Natural killer cell (primary cell): ENCODE data around the gene TRIM71. TPM values are rescaled to one million over a fixed set of nuclear protein-coding genes. Genes with fewer than 3 reads are reported as not detected.

ENCODE experiments used
- ATAC-seq, 3 donors: fragments of 150-1000 bp in 2 of 3; fragments of 200-7000 bp in 1 of 3; cut with Tn5 transposase; 1 replicate in 1 of 3; 2 replicates in 2 of 3; pipeline ENCODE4 v1.10.0; 2021; ENCODE audit warnings: mild to moderate bottlenecking in 2 of 3, moderate library complexity in 2 of 3
- DNase-seq, 2 donors: peaks; one replicate each; pipeline versions ENCODE4 v3.0.0 to v3.0.0-alpha.2; 2013 to 2021; ENCODE audit warnings: mixed read lengths in 1 of 2
- H3K27ac ChIP-seq: one replicate; pipeline ENCODE4 v1.5.1; 2013; ENCODE audit warnings: mild to moderate bottlenecking, low read length
- H3K27me3 ChIP-seq: one replicate; pipeline ENCODE4 v1.6.1; 2013; ENCODE audit warnings: low read length; ENCODE audit not compliant: control insufficient read depth, insufficient read depth
- H3K36me3 ChIP-seq: one replicate; pipeline ENCODE4 v1.6.1; 2013; ENCODE audit warnings: low read length; ENCODE audit not compliant: control insufficient read depth, insufficient read depth
- H3K4me1 ChIP-seq: one replicate; pipeline ENCODE4 v1.6.1; 2013; ENCODE audit warnings: low read length; ENCODE audit not compliant: control insufficient read depth, insufficient read depth
- H3K4me3 ChIP-seq: one replicate; pipeline ENCODE4 v1.5.1; 2013; ENCODE audit warnings: low read length
- H3K9me3 ChIP-seq: one replicate; pipeline ENCODE4 v1.6.1; 2013; ENCODE audit warnings: low read length; ENCODE audit not compliant: control insufficient read depth, insufficient read depth
- H3K27ac Mint-ChIP-seq, 2 donors: one replicate each; pipeline ENCODE4 v1.8.0; 2022; ENCODE audit warnings: mild to moderate bottlenecking in 2 of 2, mixed read lengths in 2 of 2, moderate library complexity in 1 of 2
- H3K27me3 Mint-ChIP-seq, 2 donors: one replicate each; pipeline ENCODE4 v1.8.0; 2022; ENCODE audit warnings: low read depth in 2 of 2, mixed read lengths in 2 of 2
- H3K36me3 Mint-ChIP-seq: one replicate; pipeline ENCODE4 v1.8.0; 2022; ENCODE audit warnings: mixed read lengths
- H3K4me1 Mint-ChIP-seq, 2 donors: one replicate each; pipeline ENCODE4 v1.8.0; 2022; ENCODE audit warnings: mixed read lengths in 2 of 2
- H3K4me3 Mint-ChIP-seq: one replicate; pipeline ENCODE4 v1.8.0; 2022; ENCODE audit warnings: mild to moderate bottlenecking, moderate library complexity, mixed read lengths
- H3K9me3 Mint-ChIP-seq, 2 donors: one replicate each; pipeline ENCODE4 v1.8.0; 2022; ENCODE audit warnings: mixed read lengths in 2 of 2
- CTCF ChIP-seq: fragments of 200-600 bp; IDR thresholded peaks from one replicate; pipeline ENCODE4 v1.8.0; 2022; ENCODE audit warnings: antibody characterized with exemption
- WGBS: methylation state at CpG from one replicate; pipeline ENCODE4 v1.1.7; 2013; ENCODE audit warnings: missing lambda C conversion rate; ENCODE audit not compliant: insufficient coverage; 5-methylcytosine and 5-hydroxymethylcytosine counted together
- intact Hi-C: fragments of 100-400 bp; cut with micrococcal nuclease; formaldehyde crosslinking; loops from one replicate; pipeline ENCODE4 v1.14.2; 2022
- total RNA-seq, 4 donors: library from RNA; stranded (reverse); fragments of 120-200 nt in 1 of 4; gene quantifications; one replicate each; pipeline versions ENCODE4 v1.2.3 to v1.2.4, GENCODE V29; 2013 to 2022

Gene TRIM71
- total RNA-seq, 3 donors from 2014 or later (not counting 1 experiment from before 2014, with no cell fraction given): 0.05 TPM; not detected in 2

- Mint-ChIP-seq H3K9me3 (no peaks in the 10 kb centered on the region), H3K4me3 (no peak overlapping the region), H3K4me1 (no peaks in the 10 kb centered on the region), H3K27ac (no peak overlapping the region), H3K27me3 (peaks cover 0 to 5% of the 10 kb centered on the region in 2 donors), H3K36me3 (no peaks in the 10 kb centered on the region)
- Histone ChIP-seq H3K27me3 (no peaks in the 10 kb centered on the region), H3K36me3 (no peaks in the 10 kb centered on the region), H3K27ac (no peak overlapping the region), H3K9me3 (no peaks in the 10 kb centered on the region), H3K4me1 (no peaks in the 10 kb centered on the region), H3K4me3 (no peak overlapping the region)
- DNase-seq (no peak), ATAC-seq (no peak)
- WGBS: 87% methylated on average over 4 of the region's 5 CpGs
- TF ChIP-seq CTCF: no peak
- intact Hi-C loops: no loop called here
These were observed 32.8 kb downstream of the TRIM71 start for GRCh38 chr3:32850636-32851035.

GRCh38 chr3:32852146-32852545, 34.3 kb downstream of the TRIM71 start:
- H3K9me3 Mint-ChIP-seq: no peaks in the 10 kb centered on the region
- Histone ChIP-seq H3K27me3 (no peaks in the 10 kb centered on the region), H3K4me1 (no peaks in the 10 kb centered on the region), H3K27ac (no peak overlapping the region), H3K36me3 (no peaks in the 10 kb centered on the region), H3K4me3 (no peak overlapping the region), H3K9me3 (no peaks in the 10 kb centered on the region)
- no peaks in the 10 kb centered on the region for H3K36me3 Mint-ChIP-seq
- no peak overlapping the region for H3K4me3 Mint-ChIP-seq
- no peak for ATAC-seq
- peaks cover 0 to 5% of the 10 kb centered on the region in 2 donors for H3K27me3 Mint-ChIP-seq
- WGBS: 95% methylated on average over 4 of the region's 4 CpGs
- TF ChIP-seq CTCF: no peak
- H3K27ac Mint-ChIP-seq: no peak overlapping the region
- H3K4me1 Mint-ChIP-seq: no peaks in the 10 kb centered on the region
- intact Hi-C loops: no loop called here
- no peak for DNase-seq

- H3K27me3 ChIP-seq: no peaks in the 10 kb centered on the region
- 88% methylated on average over 3 of the region's 3 CpGs for WGBS
- Mint-ChIP-seq H3K4me3 (no peak overlapping the region), H3K4me1 (no peaks in the 10 kb centered on the region), H3K9me3 (no peaks in the 10 kb centered on the region), H3K27me3 (peaks cover 0 to 5% of the 10 kb centered on the region in 2 donors), H3K36me3 (no peaks in the 10 kb centered on the region), H3K27ac (no peak overlapping the region)
- TF ChIP-seq CTCF: no peak
- H3K9me3 ChIP-seq: no peaks in the 10 kb centered on the region
- DNase-seq: no peak
- ATAC-seq: peak in 1 of 3 donors; percentile 24
- no peaks in the 10 kb centered on the region for H3K4me1 ChIP-seq
- intact Hi-C loops: no loop called here
- H3K36me3 ChIP-seq: no peaks in the 10 kb centered on the region
- no peak overlapping the region for H3K4me3 ChIP-seq
- no peak overlapping the region for H3K27ac ChIP-seq
These were observed 37.7 kb downstream of the TRIM71 start for GRCh38 chr3:32855350-32855953.

GRCh38 chr3:32856355-32856889, 38.6 kb downstream of the TRIM71 start:
- Mint-ChIP-seq H3K4me3 (no peak overlapping the region), H3K9me3 (no peaks in the 10 kb centered on the region), H3K27ac (no peak overlapping the region), H3K36me3 (no peaks in the 10 kb centered on the region), H3K4me1 (no peaks in the 10 kb centered on the region), H3K27me3 (peaks cover 0 to 5% of the 10 kb centered on the region in 2 donors)
- Histone ChIP-seq H3K27me3 (no peaks in the 10 kb centered on the region), H3K9me3 (no peaks in the 10 kb centered on the region), H3K4me1 (no peaks in the 10 kb centered on the region), H3K27ac (no peak overlapping the region), H3K36me3 (no peaks in the 10 kb centered on the region), H3K4me3 (no peak overlapping the region)
- intact Hi-C loops: no loop called here
- DNase-seq (no peak), ATAC-seq (no peak)
- WGBS: 79% methylated on average over 6 of the region's 6 CpGs
- no peak for TF ChIP-seq CTCF
